K562 treated with DMSO at 1 percent for 12 hours (cell line): Measurements from ENCODE around the gene OR7G3. TPM values are rescaled to one million over a fixed set of nuclear protein-coding genes. Genes with fewer than 3 reads are reported as not detected.

Source experiments
- total RNA-seq: library from RNA; unstranded; fragments of 300-600 nt; gene quantifications from 2 replicates; pipeline ENCODE4 v1.2.3, GENCODE V29; 2022; ENCODE audit not compliant: insufficient read depth

The OR7G3 gene
- total RNA-seq = not detected in 2 replicates

GRCh38 chr19:9126900-9127405 is at the start of gene OR7G3:
TSS of gene OR7G3 (minus strand) at chr19:9126950. CDS start at chr19:9126950, 0 bp downstream.

GRCh38 chr19:9140159-9140874 is 13.6 kb upstream of the OR7G3 start, which contains the start of gene ZNF317:
TSS of gene ZNF317 (plus strand) at chr19:9140397. CDS start at chr19:9156017, 15,620 bp downstream.

GRCh38 chr19:9115307-9115813 is 11.4 kb downstream of the OR7G3 start, which contains the start of gene OR7G1:
TSS of gene OR7G1 (minus strand) at chr19:9115763. CDS start at chr19:9115763, 0 bp downstream.

GRCh38 chr19:9107375-9107774 is 19.4 kb downstream of the OR7G3 start, which contains the start of gene OR7G2:
TSS of gene OR7G2 (minus strand) at chr19:9107475. CDS start at chr19:9103243, 4,232 bp downstream.

GRCh38 chr19:9086761-9087160 is 40.0 kb downstream of the OR7G3 start, which contains the start of gene OR1M1:
TSS of gene OR1M1 (plus strand) at chr19:9087061. CDS start at chr19:9093245, 6,184 bp downstream.

Other genes with a start within 250 kb of the OR7G3 start
- gene MUC16, start 116.5 kb downstream of the OR7G3 start, total RNA-seq = not detected in 2 replicates
- not detected in 2 replicates for gene OR1M1, start 39.9 kb downstream of the OR7G3 start, total RNA-seq
- not detected in 2 replicates for gene OR7G2, start 19.5 kb downstream of the OR7G3 start, total RNA-seq
- not detected in 2 replicates for gene OR7G1, start 11.2 kb downstream of the OR7G3 start, total RNA-seq
- gene ZNF317, start 13.4 kb upstream of the OR7G3 start, total RNA-seq = 7.0 and 26.1 TPM in 2 replicates
- 0.40 and 1.1 TPM in 2 replicates for gene OR7D2, start 52.0 kb upstream of the OR7G3 start, total RNA-seq
- not detected in 2 replicates for gene OR7D4, start 92.6 kb upstream of the OR7G3 start, total RNA-seq
- not detected in 2 replicates for gene OR7E24, start 124.0 kb upstream of the OR7G3 start, total RNA-seq
- 0.36 and 2.5 TPM in 2 replicates for gene ZNF699, start 182.9 kb upstream of the OR7G3 start, total RNA-seq
- gene ZNF559, start 197.2 kb upstream of the OR7G3 start, total RNA-seq = 5.8 and 13.4 TPM in 2 replicates
- gene ZNF177, start 236.1 kb upstream of the OR7G3 start, total RNA-seq = 1.1 and 4.4 TPM in 2 replicates